ENCODE measurements around the gene ACOT13.
"Not testable (repeated sequence)": the region's sequence is repeated elsewhere in the genome, so short reads cannot be mapped to it uniquely, and the experiment has no call there.

ACOT13 gene

DNA sequence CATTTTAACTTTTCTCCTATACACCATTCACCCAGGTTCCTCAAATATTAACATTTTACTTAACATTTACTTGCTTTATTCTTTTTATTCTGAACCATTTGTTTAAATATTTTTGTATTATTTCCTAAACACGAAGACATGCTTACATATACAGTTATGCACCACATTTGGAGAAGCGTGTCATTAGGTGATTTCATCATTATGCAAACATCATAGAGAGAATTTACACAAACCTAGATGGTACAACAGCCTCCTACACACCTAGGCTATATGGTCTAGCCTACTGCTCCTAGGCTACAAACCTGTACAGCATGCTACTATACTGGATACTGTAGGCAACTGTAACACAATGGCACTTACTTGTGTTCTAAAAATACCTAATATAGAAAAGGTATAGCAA, 6.8 kb upstream of the ACOT13 start:
- Histone ChIP-seq H3K4me3 (ENCODE audit: low read depth, low read length) (no peak overlapping the region), H3K27ac (ENCODE audit: extremely low read depth, low read depth, low read length) (no peak overlapping the region), H3K4me1 (ENCODE audit: control insufficient read depth, insufficient read depth, low read length) (no peaks in the 10 kb centered on the region), H3K36me3 (ENCODE audit: control insufficient read depth in 2 of 2, insufficient read depth in 1 of 2, low read length in 2 of 2) (peaks cover 14 to 50% of the 10 kb centered on the region in 2 experiments; a peak in 2 of 3 replicates), H3K9me3 (ENCODE audit: control insufficient read depth, insufficient read depth, low read depth, low read length) (no peaks in the 10 kb centered on the region)
- TF ChIP-seq, protein P1, sequence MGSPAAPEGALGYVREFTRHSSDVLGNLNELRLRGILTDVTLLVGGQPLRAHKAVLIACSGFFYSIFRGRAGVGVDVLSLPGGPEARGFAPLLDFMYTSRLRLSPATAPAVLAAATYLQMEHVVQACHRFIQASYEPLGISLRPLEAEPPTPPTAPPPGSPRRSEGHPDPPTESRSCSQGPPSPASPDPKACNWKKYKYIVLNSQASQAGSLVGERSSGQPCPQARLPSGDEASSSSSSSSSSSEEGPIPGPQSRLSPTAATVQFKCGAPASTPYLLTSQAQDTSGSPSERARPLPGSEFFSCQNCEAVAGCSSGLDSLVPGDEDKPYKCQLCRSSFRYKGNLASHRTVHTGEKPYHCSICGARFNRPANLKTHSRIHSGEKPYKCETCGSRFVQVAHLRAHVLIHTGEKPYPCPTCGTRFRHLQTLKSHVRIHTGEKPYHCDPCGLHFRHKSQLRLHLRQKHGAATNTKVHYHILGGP (tag by site-specific recombination; IDR thresholded peaks at IDR 0.05) = no peak
- TF ChIP-seq ZBTB44 (tag by site-specific recombination; IDR thresholded peaks at IDR 0.05) (no peak), EGR2 (tag by site-specific recombination; IDR thresholded peaks at IDR 0.05; ENCODE audit: low read depth) (no peak), ZNF658 (tag by site-specific recombination; IDR thresholded peaks at IDR 0.05) (no peak), SETDB1 (IDR thresholded peaks at IDR 0.05; ENCODE audit: insufficient read length, low read length) (no peak), ZNF555 (tag by site-specific recombination; conservative IDR thresholded peaks at IDR 0.05) (no peak), SALL2 (tag by site-specific recombination; IDR thresholded peaks at IDR 0.05; ENCODE audit: borderline replicate concordance) (no peak), ZNF184 (tag by site-specific recombination; IDR thresholded peaks at IDR 0.05) (no peak)
- POLR2A ChIA-PET = no interaction called here
- CTCF ChIA-PET = no interaction called here

- CTCF ChIA-PET, POLR2A ChIA-PET: not testable (repeated sequence)
- peaks cover 14 to 45% of the 10 kb centered on the region in 2 experiments; a peak in 2 of 3 replicates for H3K36me3 ChIP-seq (ENCODE audit: control insufficient read depth in 2 of 2, insufficient read depth in 1 of 2, low read length in 2 of 2)
These were observed 5.1 kb upstream of the ACOT13 start for GRCh38 chr6:24661759-24662158.

DNA sequence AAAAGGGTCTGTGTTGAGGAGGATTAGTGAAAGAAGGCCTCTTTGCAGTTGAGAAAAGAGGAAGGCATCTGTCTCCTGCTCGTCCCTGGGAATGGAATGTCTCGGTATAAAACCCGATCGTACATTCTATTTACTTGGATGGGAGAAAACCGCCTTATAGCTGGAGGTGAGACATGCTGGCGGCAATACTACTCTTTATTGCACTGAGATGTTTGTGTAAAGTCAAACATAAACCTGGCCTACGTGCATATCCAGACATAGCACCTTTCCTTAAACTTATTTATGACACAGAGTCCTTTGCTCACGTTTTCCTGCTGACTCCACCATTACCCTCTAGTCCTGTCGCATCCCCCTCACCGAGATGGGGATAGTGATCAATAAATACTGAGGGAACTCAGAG, 4.6 kb upstream of the ACOT13 start:
- Histone ChIP-seq H3K36me3 (ENCODE audit: control insufficient read depth in 2 of 2, insufficient read depth in 1 of 2, low read length in 2 of 2) (peaks cover 14 to 42% of the 10 kb centered on the region in 2 experiments; a peak in 2 of 3 replicates), H3K27ac (ENCODE audit: extremely low read depth, low read depth, low read length) (no peak overlapping the region), H3K4me1 (ENCODE audit: control insufficient read depth, insufficient read depth, low read length) (no peaks in the 10 kb centered on the region), H3K4me3 (ENCODE audit: low read depth, low read length) (no peak overlapping the region), H3K9me3 (ENCODE audit: control insufficient read depth, insufficient read depth, low read depth, low read length) (no peaks in the 10 kb centered on the region)
- POLR2A ChIA-PET = no interaction called here
- CTCF ChIA-PET = no interaction called here
- TF ChIP-seq ZNF112 (tag by site-specific recombination; IDR thresholded peaks at IDR 0.05) (no peak), TRIM28 (IDR thresholded peaks at IDR 0.05; ENCODE audit: borderline replicate concordance, low read length) (no peak), ZNF600 (tag by site-specific recombination; IDR thresholded peaks at IDR 0.05) (no peak), ZNF366 (tag by site-specific recombination; conservative IDR thresholded peaks at IDR 0.05) (no peak), ZNF23 (tag by site-specific recombination; IDR thresholded peaks at IDR 0.05; ENCODE audit: borderline replicate concordance) (no peak), GFI1B (tag by site-specific recombination; IDR thresholded peaks at IDR 0.05) (no peak), RBAK (tag by site-specific recombination; IDR thresholded peaks at IDR 0.05) (no peak), ZNF768 (tag by site-specific recombination; IDR thresholded peaks at IDR 0.05) (no peak), HIC1 (tag by site-specific recombination; IDR thresholded peaks at IDR 0.05) (no peak), BCL11B (tag by site-specific recombination; IDR thresholded peaks at IDR 0.05; ENCODE audit: low read depth) (no peak), IKZF3 (tag by site-specific recombination; IDR thresholded peaks at IDR 0.05) (no peak)
- TF ChIP-seq, protein P2, sequence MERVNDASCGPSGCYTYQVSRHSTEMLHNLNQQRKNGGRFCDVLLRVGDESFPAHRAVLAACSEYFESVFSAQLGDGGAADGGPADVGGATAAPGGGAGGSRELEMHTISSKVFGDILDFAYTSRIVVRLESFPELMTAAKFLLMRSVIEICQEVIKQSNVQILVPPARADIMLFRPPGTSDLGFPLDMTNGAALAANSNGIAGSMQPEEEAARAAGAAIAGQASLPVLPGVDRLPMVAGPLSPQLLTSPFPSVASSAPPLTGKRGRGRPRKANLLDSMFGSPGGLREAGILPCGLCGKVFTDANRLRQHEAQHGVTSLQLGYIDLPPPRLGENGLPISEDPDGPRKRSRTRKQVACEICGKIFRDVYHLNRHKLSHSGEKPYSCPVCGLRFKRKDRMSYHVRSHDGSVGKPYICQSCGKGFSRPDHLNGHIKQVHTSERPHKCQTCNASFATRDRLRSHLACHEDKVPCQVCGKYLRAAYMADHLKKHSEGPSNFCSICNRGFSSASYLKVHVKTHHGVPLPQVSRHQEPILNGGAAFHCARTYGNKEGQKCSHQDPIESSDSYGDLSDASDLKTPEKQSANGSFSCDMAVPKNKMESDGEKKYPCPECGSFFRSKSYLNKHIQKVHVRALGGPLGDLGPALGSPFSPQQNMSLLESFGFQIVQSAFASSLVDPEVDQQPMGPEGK (tag by site-specific recombination; IDR thresholded peaks at IDR 0.05) = no peak
- TF ChIP-seq, protein P3, sequence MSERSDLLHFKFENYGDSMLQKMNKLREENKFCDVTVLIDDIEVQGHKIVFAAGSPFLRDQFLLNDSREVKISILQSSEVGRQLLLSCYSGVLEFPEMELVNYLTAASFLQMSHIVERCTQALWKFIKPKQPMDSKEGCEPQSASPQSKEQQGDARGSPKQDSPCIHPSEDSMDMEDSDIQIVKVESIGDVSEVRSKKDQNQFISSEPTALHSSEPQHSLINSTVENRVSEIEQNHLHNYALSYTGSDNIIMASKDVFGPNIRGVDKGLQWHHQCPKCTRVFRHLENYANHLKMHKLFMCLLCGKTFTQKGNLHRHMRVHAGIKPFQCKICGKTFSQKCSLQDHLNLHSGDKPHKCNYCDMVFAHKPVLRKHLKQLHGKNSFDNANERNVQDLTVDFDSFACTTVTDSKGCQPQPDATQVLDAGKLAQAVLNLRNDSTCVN (tag by site-specific recombination; optimal IDR thresholded peaks at IDR 0.05) = no peak

More at GRCh38 chr6:24661759-24662158, 5.1 kb upstream of the ACOT13 start:
- not testable (repeated sequence) for H3K4me1 ChIP-seq (ENCODE audit: control insufficient read depth, insufficient read depth, low read length); H3K9me3 ChIP-seq (ENCODE audit: control insufficient read depth, insufficient read depth, low read depth, low read length); H3K4me3 ChIP-seq (ENCODE audit: low read depth, low read length); H3K27ac ChIP-seq (ENCODE audit: extremely low read depth, low read depth, low read length)

All from HEK293 (cell line).